GM19193 (cell line): Measurements from ENCODE around the gene GTF2A1L.

Experiments used
- POLR2A ChIP-seq: IDR thresholded peaks from 4 replicates; pipeline ENCODE4 v1.6.1; 2011; ENCODE audit not compliant: insufficient read depth, insufficient read length; ENCODE audit errors: extremely low read depth

The GTF2A1L gene

DNA sequence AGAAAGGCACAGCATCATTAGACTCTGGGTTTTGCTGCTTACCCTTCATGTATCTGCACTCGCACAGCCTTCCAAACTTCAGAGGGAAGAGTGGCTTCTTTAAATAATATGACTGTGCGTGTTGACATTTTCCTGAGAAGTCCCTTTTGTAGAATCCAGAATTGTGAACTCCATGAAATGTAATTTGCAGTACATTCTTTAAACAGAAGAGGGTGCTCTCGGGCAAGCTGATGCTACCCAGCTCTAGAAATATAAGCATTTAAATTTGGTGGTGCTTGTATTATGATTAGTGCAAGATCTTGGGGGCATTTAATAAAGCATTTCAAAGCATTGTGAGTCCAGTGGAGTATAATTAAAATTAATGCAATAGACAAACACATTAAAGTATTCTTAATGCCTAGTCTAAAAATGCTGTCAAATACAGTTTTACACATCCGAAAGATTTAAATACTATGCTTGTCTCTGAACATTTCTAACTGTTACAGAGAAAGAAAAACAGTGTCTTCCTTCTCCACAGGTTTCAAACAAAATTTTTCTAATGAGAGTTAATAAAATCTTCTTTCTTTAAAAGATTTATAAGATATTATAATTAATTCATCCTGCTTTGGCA, 17.3 kb upstream of the GTF2A1L start:
- TF ChIP-seq POLR2A: no peak

DNA sequence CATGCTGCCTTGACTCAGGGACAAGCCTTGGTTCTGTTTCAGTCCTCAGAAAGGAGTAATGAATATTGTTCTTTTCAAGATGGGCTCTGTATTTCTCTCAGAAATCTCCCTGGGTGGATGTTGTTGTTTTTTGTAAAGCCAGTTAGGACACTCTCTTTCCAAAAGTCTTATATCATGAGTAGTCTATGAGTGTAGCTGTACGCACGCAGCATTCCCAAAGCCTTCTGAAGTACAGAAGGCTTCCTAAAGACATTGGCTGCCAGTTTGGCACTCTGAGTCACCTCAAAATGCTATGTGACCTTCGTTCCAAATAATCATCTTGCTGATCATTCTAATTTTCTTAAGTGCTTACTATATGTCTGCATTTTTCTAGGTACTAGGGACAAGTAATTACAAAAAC, 16.7 kb upstream of the GTF2A1L start:
- TF ChIP-seq POLR2A: no peak

DNA sequence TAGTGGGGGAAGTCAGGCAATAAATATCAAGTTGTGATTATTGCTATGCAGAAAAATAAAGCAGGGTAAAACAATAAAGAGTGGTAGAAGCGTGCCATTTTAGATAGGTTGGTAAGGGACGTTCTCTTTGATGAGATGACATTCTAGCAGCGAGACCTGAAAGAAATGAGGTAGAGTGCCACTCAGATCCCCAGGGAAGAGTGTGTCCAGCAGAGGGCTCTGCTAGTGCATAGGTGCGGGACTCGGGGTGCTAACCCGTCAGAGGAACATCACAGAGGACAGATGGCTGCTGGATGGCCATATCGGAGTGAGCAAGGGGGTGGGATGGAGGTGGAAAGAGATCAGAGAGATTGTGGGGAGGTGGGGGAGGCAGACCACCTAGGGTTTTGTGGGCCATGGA, 16.3 kb upstream of the GTF2A1L start:
- no peak for TF ChIP-seq POLR2A

DNA sequence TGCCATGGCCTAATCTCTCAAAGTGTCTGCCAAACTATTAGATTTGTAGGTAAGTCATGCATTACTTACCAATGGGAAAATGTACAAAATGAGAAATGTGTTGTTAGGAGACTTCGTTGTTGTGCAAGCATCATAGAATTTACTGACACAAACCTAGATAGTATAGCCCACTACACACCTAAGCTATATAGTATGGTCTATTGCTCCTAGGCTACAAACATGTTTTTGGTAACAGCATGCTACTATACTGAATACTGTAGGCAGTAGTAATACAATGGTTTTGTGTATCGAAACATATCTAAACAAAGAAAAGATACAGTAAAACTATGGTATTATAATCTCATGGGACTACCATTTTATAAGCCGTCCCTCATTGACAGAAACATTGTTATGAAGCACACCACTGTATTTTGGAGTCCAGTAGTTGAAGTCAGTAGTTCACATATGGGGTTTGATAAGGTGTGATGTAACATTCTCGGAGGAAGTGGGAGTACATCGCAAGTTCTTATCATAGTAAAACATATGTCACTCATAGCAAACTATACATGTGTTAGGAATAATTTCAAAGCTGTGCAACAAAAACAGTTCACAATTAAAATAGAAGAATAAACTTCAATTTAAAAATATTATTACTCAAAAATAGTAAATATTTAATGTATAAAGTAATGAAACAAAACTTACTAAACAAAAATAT, 12.0 kb upstream of the GTF2A1L start:
- TF ChIP-seq POLR2A: no peak

DNA sequence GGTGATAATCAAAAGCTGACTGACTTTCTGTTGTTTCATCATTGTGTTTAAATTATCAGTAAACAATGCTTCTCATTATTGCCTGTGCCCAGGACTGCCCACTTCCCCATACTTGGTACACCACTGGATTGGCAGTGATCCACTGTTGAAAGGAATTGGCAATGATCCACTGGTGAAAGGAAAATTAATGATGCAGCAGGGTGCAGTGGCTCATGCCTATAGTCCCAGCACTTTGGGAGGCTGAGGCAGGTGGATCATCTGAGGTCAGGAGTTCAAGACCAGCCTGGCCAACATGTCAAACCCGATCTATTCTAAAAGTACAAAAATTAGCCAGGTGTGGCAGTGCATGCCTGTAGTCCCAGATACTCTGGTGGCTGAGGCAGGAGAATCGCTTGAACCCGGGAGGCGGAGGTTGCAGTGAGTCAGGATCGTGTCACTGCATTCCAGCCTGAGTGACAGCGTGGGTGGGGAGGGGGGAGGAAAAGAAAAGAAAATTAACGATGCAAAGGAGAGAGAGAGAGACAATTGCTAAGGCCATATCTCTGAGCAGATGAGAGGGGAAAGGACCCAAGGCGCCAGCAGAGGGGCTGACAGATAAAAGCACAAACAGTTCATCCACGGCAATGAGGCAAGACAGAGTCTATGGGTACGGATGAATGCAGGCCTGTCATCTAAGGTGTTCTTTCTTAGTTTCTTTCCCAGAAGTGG, 10.2 kb upstream of the GTF2A1L start:
- no peak for TF ChIP-seq POLR2A

DNA sequence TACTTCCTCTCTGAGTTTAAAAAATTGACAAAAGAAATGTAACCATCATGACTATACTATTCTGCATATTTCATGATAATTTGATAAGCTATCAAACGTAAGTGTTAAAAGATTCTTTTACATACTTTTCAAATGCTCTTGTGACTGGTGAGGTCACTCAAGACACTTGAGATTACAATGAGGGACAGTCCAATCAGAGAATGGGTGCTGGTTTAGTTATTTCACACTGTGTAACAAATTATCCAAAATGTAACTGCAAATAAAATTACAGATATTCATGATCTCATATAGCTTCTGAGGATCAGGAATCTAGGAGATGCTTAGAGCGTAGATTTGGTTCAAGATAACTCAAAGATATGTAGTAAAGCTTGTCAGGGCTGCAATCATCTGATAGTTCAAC, 4.4 kb upstream of the GTF2A1L start:
- no peak for TF ChIP-seq POLR2A

DNA sequence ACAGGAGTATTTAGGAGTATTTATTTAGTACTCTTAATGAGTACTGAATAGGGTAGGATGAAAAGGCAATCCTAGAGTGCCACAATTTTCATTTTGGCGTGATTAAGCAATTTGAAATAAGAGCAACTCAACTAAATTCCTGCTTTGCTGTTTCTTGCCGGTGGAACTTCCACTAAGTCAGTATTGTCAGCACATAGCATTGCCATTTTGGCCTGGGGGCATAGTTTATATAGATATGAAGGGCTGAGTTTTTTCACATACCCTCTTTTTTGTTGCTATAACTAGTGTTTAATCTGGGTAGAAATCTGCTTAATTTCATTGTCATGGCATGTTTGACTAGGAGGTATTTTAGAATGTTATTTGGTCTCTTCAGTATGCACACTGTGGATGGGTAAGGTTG, 1.9 kb downstream of the GTF2A1L start:
- TF ChIP-seq POLR2A: no peak

DNA sequence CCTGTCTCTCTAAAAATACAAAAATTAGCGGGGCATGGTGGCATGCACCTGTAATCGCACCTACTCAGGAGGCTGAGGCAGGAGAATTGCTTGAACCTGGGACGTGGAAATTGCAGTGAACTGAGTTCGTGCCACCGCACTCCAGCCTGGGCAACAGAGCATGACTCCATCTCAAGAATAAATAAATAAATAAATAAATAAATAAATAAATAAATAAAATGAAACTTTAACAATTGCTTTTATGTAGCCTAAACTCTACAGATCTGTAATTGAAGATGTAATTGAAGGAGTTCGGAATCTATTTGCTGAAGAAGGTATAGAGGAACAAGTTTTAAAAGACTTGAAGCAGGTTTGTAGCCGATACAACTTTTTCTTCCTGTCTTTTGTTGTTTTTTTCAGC, 2.9 kb downstream of the GTF2A1L start:
- TF ChIP-seq POLR2A: no peak

DNA sequence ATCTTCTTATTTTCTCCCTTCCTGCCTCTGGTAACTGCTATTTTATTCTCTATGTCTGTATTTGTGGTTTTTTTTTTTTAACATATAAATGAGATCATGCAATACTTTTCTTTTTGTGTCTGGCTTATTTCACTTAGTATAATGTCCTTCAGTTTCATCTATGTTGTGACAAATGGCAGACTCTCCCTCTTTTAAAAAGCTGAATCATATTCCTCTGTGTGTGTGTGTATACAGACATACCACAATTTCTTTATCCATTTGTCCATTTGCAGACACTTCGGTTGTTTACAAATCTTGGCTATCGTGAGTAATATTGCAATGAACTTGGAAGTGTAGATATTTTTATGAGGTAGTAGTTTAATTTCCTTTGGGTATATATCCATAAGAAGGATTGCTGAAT, 7.0 kb downstream of the GTF2A1L start:
- TF ChIP-seq POLR2A: no peak

DNA sequence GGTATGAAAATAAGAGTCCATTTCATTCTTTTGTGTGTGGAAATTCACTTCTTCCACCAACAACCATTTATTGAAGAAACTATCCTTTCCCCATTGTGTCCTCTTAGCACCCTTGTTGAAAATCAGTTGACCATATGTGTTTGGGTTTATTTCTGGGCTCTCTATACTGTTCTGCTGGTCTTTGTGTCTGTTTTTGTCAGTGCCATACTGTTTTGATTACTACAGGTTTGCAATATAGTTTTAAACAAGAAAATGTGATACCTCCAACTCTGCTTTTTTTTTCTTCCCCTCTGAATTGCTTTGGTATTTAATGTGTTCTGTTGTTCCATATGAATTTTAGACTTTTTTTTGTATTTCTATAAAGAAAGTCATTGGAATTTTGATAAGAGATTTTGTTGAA, 8.4 kb downstream of the GTF2A1L start:
- TF ChIP-seq POLR2A: no peak

DNA sequence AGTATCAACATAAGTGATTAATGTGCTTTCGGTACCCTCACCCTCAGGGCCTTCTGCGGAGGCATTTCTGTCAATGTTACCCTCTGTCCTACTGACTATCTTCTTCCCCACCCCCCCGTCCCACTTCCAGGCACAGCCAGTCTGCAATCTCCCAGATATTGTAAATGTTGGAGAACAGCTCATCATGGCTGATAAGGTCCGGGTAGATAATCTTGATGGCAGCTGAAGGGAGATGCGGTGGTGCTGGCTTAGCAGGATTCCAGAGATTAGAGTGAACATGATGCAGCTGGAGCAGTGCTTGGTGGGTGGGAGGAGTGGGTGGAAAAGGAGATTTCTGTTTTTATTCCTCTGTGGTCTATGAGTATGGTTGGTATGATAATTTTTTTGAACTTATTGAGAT, 15.5 kb downstream of the GTF2A1L start:
- TF ChIP-seq POLR2A: no peak

DNA sequence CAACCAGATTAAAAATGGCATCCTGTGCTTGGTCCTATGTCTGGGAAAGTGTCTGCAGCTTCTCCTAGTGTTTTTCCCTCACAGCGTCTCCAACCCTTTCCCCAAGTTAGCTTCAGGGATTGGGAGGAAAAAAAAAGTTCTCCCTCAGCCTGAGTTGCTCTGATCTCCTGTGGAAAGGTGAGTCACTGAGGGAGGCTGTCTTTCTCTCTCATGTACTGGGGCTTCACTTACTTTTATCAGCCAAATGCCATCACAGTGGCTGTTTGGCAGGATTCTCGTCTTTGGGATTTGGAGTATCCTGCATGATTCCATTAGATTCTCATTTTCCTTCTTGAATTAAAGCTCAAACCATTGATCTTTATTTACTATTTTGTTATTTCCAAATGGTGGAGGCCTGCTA, 18.1 kb downstream of the GTF2A1L start:
- TF ChIP-seq POLR2A: no peak

DNA sequence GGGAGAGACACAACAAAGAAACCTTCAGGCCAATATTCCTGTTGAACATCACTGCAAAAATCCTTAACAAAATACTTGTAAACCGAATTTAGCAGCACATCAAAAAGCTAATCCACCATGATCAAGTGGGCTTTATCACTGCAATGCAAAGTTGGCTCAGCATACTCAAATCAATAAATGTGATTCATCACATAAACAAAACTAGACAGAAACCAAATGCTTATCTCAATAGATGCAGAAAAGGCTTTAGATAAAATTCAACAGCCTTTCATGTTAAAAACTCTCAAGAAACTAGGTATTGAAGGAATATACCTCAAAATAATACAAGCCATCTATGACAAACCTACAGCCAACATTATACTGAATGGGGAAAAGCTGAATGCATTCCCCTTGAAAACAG, 20.6 kb downstream of the GTF2A1L start:
- no peak for TF ChIP-seq POLR2A

DNA sequence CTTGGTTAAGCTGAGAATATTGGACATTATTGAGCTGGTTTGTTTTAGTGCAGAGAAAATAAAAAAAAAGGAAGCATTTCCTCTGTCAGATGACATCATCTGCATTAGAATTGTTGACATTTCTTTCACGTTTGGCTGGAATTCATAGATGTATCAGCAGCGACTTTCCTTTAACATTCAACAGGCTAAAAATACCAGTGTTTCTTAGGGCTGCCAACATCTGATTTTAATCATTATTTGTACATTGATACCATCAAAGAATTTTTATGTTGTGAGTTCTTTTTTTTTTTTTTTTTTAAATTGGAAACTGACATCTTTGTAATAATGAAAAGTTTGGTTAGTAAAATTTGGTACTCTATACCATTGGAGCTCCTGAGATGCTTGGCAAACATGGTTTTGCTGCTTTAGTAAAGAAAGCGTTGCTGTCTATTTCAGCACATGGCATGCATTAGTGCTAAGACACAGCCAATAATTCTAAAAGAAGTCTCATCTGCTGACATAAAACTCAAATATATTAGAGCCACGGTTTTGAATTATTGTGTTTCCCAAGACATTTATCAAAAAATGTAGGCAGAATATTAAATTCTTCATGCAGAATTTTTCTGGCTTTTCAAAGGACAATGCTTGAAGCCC, 33.6 kb downstream of the GTF2A1L start:
- no peak for TF ChIP-seq POLR2A

DNA sequence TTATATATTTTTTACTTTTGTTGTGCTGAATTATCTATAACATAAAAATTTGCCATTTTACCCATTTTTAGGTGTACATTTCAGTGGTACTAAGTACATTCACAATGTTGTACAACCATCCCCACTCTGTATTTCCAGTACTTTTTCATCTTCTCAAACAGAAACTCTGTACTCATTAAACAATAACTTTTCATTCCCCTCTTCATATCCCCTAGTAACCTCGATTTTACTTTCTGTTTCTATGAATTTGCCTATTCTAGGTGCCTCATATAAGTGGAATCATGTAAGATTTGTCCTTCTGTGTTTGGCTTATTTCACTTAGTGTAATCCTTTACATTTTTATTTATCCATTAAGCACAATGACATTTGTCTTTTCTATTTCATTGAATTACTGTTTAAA, 51.3 kb downstream of the GTF2A1L start:
- TF ChIP-seq POLR2A: no peak

DNA sequence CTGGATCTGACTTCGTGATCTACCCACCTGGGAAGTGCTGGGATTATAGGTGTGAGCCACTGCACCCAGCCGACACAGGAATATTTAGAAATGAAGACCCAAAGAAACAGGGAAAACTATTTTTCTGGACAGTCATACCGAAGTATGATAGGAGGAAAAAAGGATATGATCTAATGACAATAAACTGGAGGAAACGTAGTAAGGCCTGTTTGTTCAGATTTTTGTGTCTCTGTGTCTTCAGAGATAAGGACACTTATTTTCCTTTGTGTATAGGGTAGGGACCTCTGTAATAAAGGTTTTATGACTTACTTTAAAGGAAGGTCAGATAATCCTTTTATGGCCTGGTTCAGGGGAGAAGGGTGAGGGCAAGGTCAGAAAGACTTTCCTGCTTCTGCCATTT, 55.9 kb downstream of the GTF2A1L start:
- no peak for TF ChIP-seq POLR2A

DNA sequence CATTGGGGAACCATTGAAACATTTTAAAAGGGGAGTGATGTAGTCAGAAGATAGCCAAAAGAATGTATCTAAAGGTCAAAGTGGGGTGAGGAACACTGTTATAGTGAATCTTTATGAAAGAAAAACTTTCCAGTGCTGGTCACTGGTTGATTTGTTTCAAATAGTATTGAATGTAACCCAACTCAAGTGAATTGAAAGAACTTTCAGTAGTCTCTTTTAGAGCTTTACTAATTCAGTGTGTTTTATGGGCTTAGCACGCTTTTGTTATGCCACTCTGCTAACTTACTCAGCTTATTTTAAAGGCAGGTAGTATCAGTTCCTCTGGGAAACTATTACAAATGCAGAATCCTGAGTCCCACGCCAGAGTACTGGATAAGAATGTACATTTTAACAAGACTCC, 57.3 kb downstream of the GTF2A1L start:
- no peak for TF ChIP-seq POLR2A

DNA sequence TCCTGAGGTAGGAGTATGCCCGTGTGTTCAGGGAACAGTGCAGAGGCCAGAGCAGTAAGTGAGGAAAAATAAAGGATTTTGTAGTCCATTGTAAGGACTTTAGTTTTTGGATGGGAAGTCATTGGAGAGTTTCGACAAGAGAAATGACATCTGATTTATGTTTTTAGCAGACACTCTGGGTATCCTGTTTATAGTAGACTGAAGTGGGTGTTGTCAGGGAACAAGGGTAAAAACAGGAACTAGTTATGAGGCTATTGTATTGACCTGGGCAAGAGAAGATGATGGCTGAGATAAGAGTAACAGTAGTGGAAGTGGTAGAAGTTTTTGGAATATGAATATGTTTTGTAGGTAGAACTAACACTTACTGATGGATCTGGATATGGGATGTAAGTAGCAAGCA, 59.8 kb downstream of the GTF2A1L start:
- no peak for TF ChIP-seq POLR2A
